K562 (cell line): ENCODE data around the gene GPS2. TPM values are rescaled to one million over a fixed set of nuclear protein-coding genes. Genes with fewer than 3 reads are reported as not detected.

Experiments used
- CBFB ChIP-seq: sonication (generic); formaldehyde crosslinking; IDR thresholded peaks from 2 replicates; pipeline ENCODE4 v1.4.0; 2020; ENCODE audit warnings: mild to moderate bottlenecking, missing genetic modification reagents
- CREM ChIP-seq: IDR thresholded peaks from 2 replicates; pipeline ENCODE4 v1.6.1; 2014; ENCODE audit warnings: antibody characterized with exemption, low read depth
- HOXB6 ChIP-seq: fragments of 250-450 bp; sonication (Bioruptor Pico); IDR thresholded peaks from 2 replicates; pipeline ENCODE4 v1.5.1; 2022; ENCODE audit warnings: mild to moderate bottlenecking, borderline replicate concordance
- KDM4B ChIP-seq, 2 experiments: fragments of 450-650 bp in 1 of 2; sonication (generic) in 1 of 2; IDR thresholded peaks; 2 replicates each; pipeline ENCODE4 v1.6.1; 2016 to 2017; ENCODE audit warnings: borderline replicate concordance in 2 of 2, antibody characterized with exemption in 1 of 2, low read depth in 1 of 2, mild to moderate bottlenecking in 1 of 2
- KLF13 ChIP-seq: fragments of 450-650 bp; IDR thresholded peaks from 2 replicates; pipeline ENCODE4 v1.6.1; 2016; ENCODE audit warnings: missing genetic modification characterization, low read depth, mild to moderate bottlenecking, missing compliant biosample characterization, moderate library complexity, borderline replicate concordance
- MXI1 ChIP-seq: IDR thresholded peaks from 2 replicates; pipeline ENCODE4 v1.6.1; 2011; ENCODE audit warnings: low read depth, mild to moderate bottlenecking, improper control_type of control experiment, low read length
- NCOA2 ChIP-seq, 2 experiments: fragments of 450-650 bp; IDR thresholded peaks; 2 replicates each; pipeline ENCODE4 v1.6.1; 2018; ENCODE audit warnings: mild to moderate bottlenecking in 2 of 2, moderate library complexity in 1 of 2; ENCODE audit not compliant: partially characterized antibody in 2 of 2
- OTX1 ChIP-seq: fragments of 450-650 bp; formaldehyde crosslinking; IDR thresholded peaks from 2 replicates; pipeline ENCODE4 v1.4.0; 2022; ENCODE audit warnings: mild to moderate bottlenecking
- PTRF ChIP-seq: fragments of 450-650 bp; IDR thresholded peaks from 2 replicates; pipeline ENCODE4 v1.6.1; 2016; ENCODE audit warnings: mild to moderate bottlenecking, missing genetic modification characterization, missing compliant biosample characterization
- RBBP5 ChIP-seq: fragments of 200-600 bp; sonication (generic); IDR thresholded peaks from 2 replicates; pipeline ENCODE4 v1.6.1; 2012; ENCODE audit warnings: borderline replicate concordance, mild to moderate bottlenecking, low read length, control low read depth, inconsistent platforms; ENCODE audit not compliant: insufficient read depth, poor library complexity, severe bottlenecking
- SETDB1 ChIP-seq: IDR thresholded peaks from one replicate; pipeline ENCODE4 v1.6.1; 2012; ENCODE audit warnings: low read length, control low read depth, inconsistent platforms
- SRSF9 ChIP-seq: fragments of 200-400 bp; formaldehyde crosslinking; IDR thresholded peaks from 2 replicates; pipeline ENCODE4 v1.6.1; 2017; ENCODE audit warnings: low read depth, low read length, borderline replicate concordance
- ZBED1 ChIP-seq: IDR thresholded peaks from 2 replicates; pipeline ENCODE4 v1.6.1; 2014
- ZNF717 ChIP-seq: fragments of 250-450 bp; sonication (Bioruptor Pico); IDR thresholded peaks from 2 replicates; pipeline ENCODE4 v1.5.0; 2021
- polyA plus RNA-seq, 8 experiments: library from polyadenylated mRNA; depleted of rRNA in 4 of 8; stranded (reverse) in 5 of 8; unstranded in 3 of 8; fragments of >200 nt; fragmentation: Nextera tagmentation in 2 of 8; fragmentation: Illumina TruSeq in 1 of 8; extraction: Ambion mirVana in 2 of 8; extraction: Trizol in 1 of 8; gene quantifications; 2 replicates each; pipeline versions ENCODE4 v1.2.1 to v1.2.3, GENCODE V29; 2011 to 2014; ENCODE audit warnings: inconsistent platforms in 1 of 8, missing spikeins in 1 of 8
- total RNA-seq, 7 experiments: library from RNA; depleted of rRNA in 6 of 7; stranded (reverse); fragments of >200 nt in 6 of 7; fragmentation: Illumina TruSeq in 2 of 7; extraction: Trizol in 2 of 7; gene quantifications; 2 replicates each; pipeline versions ENCODE4 v1.2.1 to v1.2.3, GENCODE V29; 2011 to 2021; ENCODE audit warnings: low replicate concordance in 1 of 7
- TF ChIP-seq, protein P1 (sequence below): sonication (generic); formaldehyde crosslinking; IDR thresholded peaks from 2 replicates; pipeline ENCODE4 v1.8.1; 2023; ENCODE audit warnings: mild to moderate bottlenecking, missing genetic modification reagents
- TF ChIP-seq, protein P2 (sequence below): fragments of 250-450 bp; sonication (Bioruptor Pico); IDR thresholded peaks from 2 replicates; pipeline ENCODE4 v1.4.0; 2020
- TF ChIP-seq, protein P3 (sequence below), 3 experiments: fragments of 200-800 bp in 1 of 3; sonication (Bioruptor generic) in 1 of 3; sonication (generic) in 1 of 3; formaldehyde crosslinking in 1 of 3; IDR thresholded peaks; 2 replicates each; pipeline versions ENCODE4 v1.6.1 to v1.8.0; 2016 to 2022; ENCODE audit warnings: mild to moderate bottlenecking in 2 of 3, missing compliant biosample characterization in 2 of 3, missing genetic modification characterization in 2 of 3, missing genetic modification reagents in 1 of 3
- TF ChIP-seq, protein P4 (sequence below): sonication (generic); formaldehyde crosslinking; IDR thresholded peaks from 2 replicates; pipeline ENCODE4 v1.8.1; 2022; ENCODE audit warnings: missing genetic modification reagents

The GPS2 gene
- total and polyA plus RNA-seq, 9 of the 15 experiments (the other 6 are each of a cell fraction or from before 2014, with no cell fraction given), result 18.3 to 75.7 (median 37.0) TPM

DNA sequence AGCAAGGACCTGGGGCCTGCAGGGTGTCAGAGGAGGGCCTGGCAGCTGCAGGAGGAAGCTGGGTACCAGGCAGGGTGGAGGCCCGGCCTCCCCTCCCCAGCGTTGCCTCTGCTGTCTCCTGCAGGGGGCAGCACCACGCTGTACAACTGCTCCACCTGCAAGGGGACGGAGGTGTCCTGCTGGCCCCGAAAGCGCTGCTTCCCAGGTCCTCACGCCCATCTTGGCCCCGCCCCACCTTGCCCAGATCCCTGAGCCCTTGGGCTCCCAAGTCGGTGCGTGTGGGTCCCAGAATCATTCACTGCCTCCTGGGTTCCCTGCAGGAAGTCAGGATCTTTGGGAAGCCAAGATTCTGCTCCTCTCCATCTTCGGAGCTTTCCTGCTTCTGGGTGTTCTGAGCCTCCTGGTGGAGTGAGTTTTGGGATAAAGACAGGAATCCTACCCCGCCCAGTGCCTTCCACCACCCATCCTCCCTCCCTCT is 41.0 kb upstream of the GPS2 start (continued):
- TF ChIP-seq, protein P1, sequence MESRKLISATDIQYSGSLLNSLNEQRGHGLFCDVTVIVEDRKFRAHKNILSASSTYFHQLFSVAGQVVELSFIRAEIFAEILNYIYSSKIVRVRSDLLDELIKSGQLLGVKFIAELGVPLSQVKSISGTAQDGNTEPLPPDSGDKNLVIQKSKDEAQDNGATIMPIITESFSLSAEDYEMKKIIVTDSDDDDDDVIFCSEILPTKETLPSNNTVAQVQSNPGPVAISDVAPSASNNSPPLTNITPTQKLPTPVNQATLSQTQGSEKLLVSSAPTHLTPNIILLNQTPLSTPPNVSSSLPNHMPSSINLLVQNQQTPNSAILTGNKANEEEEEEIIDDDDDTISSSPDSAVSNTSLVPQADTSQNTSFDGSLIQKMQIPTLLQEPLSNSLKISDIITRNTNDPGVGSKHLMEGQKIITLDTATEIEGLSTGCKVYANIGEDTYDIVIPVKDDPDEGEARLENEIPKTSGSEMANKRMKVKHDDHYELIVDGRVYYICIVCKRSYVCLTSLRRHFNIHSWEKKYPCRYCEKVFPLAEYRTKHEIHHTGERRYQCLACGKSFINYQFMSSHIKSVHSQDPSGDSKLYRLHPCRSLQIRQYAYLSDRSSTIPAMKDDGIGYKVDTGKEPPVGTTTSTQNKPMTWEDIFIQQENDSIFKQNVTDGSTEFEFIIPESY (CRISPR knock-in tag), result 0 out of 2 replicates have a peak, but pooled peaks have one; percentile 24
- TF ChIP-seq NCOA2 (IDR thresholded peaks at IDR 0.05; ENCODE audit: partially characterized antibody in 2 of 2), result no peak
- no peak for TF ChIP-seq HOXB6 (CRISPR knock-in tag)
- TF ChIP-seq, protein P2, sequence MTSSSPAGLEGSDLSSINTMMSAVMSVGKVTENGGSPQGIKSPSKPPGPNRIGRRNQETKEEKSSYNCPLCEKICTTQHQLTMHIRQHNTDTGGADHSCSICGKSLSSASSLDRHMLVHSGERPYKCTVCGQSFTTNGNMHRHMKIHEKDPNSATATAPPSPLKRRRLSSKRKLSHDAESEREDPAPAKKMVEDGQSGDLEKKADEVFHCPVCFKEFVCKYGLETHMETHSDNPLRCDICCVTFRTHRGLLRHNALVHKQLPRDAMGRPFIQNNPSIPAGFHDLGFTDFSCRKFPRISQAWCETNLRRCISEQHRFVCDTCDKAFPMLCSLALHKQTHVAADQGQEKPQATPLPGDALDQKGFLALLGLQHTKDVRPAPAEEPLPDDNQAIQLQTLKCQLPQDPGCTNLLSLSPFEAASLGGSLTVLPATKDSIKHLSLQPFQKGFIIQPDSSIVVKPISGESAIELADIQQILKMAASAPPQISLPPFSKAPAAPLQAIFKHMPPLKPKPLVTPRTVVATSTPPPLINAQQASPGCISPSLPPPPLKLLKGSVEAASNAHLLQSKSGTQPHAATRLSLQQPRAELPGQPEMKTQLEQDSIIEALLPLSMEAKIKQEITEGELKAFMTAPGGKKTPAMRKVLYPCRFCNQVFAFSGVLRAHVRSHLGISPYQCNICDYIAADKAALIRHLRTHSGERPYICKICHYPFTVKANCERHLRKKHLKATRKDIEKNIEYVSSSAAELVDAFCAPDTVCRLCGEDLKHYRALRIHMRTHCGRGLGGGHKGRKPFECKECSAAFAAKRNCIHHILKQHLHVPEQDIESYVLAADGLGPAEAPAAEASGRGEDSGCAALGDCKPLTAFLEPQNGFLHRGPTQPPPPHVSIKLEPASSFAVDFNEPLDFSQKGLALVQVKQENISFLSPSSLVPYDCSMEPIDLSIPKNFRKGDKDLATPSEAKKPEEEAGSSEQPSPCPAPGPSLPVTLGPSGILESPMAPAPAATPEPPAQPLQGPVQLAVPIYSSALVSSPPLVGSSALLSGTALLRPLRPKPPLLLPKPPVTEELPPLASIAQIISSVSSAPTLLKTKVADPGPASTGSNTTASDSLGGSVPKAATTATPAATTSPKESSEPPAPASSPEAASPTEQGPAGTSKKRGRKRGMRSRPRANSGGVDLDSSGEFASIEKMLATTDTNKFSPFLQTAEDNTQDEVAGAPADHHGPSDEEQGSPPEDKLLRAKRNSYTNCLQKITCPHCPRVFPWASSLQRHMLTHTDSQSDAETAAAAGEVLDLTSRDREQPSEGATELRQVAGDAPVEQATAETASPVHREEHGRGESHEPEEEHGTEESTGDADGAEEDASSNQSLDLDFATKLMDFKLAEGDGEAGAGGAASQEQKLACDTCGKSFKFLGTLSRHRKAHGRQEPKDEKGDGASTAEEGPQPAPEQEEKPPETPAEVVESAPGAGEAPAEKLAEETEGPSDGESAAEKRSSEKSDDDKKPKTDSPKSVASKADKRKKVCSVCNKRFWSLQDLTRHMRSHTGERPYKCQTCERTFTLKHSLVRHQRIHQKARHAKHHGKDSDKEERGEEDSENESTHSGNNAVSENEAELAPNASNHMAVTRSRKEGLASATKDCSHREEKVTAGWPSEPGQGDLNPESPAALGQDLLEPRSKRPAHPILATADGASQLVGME (CRISPR knock-in tag), result peak; percentile 82; the same call in 1 of the 2 replicates
- no peak for TF ChIP-seq ZNF717 (CRISPR knock-in tag)
- TF ChIP-seq KDM4B (IDR thresholded peaks at IDR 0.05; ENCODE audit: borderline replicate concordance in 2 of 2, low read depth in 1 of 2), result peak in 1 of 2 experiments; percentile 62; a peak in 1 of 4 replicates
- TF ChIP-seq KLF13 (tag), result 0 out of 2 replicates have a peak, but pooled peaks have one; percentile 18
- TF ChIP-seq ZBED1, result no peak
- no peak for TF ChIP-seq PTRF
- no peak for TF ChIP-seq MXI1
- TF ChIP-seq SRSF9, result no peak
- no peak for TF ChIP-seq CBFB (CRISPR knock-in tag)
- TF ChIP-seq OTX1, result no peak
- TF ChIP-seq SETDB1, result no peak
- TF ChIP-seq CREM, result 0 out of 2 replicates have a peak, but pooled peaks have one; percentile 41
- TF ChIP-seq, protein P3, sequence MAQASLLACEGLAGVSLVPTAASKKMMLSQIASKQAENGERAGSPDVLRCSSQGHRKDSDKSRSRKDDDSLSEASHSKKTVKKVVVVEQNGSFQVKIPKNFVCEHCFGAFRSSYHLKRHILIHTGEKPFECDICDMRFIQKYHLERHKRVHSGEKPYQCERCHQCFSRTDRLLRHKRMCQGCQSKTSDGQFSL (CRISPR knock-in tag; IDR thresholded peaks at IDR 0.05), result peak; percentile 67; the same call in 1 of the 2 replicates
- TF ChIP-seq, protein P3 (tag; IDR thresholded peaks at IDR 0.05), result no peak
- TF ChIP-seq RBBP5, result no peak
- TF ChIP-seq, protein P4, sequence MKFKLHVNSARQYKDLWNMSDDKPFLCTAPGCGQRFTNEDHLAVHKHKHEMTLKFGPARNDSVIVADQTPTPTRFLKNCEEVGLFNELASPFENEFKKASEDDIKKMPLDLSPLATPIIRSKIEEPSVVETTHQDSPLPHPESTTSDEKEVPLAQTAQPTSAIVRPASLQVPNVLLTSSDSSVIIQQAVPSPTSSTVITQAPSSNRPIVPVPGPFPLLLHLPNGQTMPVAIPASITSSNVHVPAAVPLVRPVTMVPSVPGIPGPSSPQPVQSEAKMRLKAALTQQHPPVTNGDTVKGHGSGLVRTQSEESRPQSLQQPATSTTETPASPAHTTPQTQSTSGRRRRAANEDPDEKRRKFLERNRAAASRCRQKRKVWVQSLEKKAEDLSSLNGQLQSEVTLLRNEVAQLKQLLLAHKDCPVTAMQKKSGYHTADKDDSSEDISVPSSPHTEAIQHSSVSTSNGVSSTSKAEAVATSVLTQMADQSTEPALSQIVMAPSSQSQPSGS (CRISPR knock-in tag), result no peak
